ENCODE results near the gene GAPDH. TPM values are rescaled to one million over a fixed set of nuclear protein-coding genes. Genes with fewer than 3 reads are reported as not detected.
A peak's percentile ranks its signal among the peaks of the same experiment; 100 is the strongest.
"Not testable (repeated sequence)": the region's sequence is repeated elsewhere in the genome, so short reads cannot be mapped to it uniquely, and the experiment has no call there.

Gene GAPDH
- total RNA-seq, 1 experiment from 2014 or later, result 11,796 TPM

DNA sequence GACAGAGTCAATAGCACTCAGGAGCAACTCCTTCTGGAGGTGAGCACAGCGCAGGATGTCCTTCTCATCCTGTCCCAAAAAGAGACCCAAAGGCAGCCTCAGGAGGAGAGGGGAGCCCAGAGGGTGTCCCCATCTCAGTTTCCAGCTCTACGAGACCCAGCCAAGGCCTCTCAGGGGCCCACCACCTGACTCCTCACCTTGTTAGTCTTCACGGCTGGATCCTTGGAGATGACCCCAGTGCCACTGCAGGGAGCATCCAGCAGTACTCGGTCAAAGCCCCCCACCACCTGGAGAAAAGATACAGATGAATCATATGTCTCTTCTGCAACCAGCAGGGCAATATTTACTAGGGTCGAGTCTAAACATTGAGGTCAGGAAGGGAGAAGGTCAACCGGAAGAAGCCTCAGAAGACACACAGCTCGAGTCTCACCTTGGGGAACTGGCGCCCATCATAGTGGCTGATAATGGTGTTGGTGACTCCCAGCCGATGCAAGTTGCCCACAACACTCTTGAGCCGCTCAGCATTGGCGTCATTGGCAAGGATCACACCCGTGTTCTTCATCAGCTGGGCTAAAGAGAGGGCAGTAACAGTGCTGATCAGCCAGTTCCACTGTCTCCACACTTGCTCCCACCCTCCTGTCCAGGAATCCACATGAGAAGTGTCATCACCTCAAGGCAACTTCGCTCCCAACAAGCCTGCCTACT is 26.3 kb downstream of the GAPDH start:
- no peak for DNase-seq (ENCODE audit: low read depth)

DNA sequence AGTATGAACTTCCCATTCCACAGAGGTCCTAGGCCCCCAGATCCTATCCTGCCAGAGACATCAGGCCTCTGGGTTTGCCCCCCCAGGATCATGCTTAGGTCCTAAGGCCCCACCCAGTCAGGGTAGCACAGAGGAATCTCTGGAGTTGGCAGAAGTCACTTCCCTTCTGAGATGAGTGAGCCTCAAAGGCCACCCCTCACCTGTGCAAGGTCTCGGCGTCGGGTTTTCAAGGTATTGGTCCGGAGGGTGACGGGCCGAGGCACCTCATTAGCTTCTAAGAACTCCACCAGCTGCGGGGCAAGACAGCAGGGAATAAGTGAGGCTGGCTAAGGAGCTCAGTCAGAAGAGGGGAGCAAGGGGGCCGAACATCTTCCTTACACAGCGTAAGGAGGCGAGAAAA is 28.6 kb downstream of the GAPDH start:
- no peak for DNase-seq (ENCODE audit: low read depth)

DNA sequence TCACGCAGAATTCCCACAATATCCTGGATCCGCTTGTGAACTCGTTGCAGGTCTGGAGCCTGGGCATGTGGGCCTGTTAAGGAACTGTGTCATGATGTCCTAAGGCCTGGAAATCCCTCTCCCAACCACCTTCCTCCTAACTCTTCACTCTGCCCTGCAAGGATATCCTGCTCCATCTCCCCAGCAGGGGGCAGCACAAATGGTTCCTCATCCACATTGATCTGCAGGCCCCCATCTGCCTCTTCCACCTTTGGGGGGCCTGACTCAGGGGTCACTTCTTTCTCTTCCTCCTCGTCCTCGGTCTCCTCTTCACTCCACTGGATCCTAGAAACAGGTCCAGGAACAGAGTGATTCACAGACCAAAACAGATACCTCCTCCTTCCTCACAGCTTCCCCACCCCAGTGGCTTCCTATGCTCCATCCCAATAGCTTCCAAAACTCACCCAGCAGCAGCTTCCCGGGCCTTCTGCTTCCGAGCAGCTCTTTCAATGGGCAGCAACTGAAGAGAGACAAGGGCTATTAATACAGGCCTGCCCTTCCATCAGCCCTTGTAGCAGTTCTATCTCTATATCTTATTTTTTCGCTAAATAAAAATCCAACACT is 29.2 kb downstream of the GAPDH start:
- peak; percentile 52 for DNase-seq (ENCODE audit: low read depth)

DNA sequence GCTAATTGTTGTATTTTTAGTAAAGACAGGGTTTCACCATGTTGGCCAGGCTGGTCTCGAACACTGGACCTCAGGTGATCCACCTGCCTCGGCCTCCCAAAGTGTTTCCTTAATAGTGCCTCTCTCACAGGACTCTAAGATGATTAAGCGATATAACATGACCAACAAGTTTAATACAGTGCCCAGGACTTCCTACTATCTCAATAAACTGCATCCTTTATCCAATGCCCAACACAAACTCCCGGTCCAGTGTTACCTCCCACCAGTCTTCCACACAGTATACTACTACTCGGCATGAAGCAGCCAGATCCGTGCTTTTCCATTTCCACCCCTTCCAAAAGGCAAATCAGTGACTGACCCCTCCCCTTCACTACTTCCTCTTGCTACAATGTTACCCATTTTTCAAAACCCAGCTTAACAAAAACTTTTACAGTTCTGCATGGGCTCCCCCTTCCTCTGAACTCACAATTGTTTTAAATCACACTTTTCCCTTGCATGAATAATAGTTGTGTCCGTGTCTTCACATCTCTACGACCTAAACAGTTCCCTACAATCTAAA is 32.9 kb downstream of the GAPDH start:
- no peak for DNase-seq (ENCODE audit: low read depth)

DNA sequence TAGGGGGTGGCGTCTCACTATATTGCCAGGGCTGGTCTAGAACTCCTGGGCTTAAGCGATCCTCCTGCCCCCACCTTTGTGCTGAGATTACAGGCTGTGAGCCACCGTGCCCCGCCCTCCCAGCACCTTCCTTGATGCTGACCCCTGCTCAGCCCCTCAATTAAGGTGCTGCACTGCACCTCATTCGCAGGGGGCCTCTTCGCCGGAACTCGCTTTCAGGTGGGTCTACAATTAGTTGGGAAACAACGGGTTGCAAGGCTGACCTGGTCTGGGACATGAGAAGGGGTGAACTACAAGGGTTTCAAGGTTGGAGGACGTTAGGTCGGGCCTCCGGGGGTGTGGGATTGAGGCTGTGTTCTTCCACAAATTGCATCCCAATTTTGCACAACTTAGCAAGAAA is 35.0 kb downstream of the GAPDH start:
- DNase-seq (ENCODE audit: low read depth), result no peak

DNA sequence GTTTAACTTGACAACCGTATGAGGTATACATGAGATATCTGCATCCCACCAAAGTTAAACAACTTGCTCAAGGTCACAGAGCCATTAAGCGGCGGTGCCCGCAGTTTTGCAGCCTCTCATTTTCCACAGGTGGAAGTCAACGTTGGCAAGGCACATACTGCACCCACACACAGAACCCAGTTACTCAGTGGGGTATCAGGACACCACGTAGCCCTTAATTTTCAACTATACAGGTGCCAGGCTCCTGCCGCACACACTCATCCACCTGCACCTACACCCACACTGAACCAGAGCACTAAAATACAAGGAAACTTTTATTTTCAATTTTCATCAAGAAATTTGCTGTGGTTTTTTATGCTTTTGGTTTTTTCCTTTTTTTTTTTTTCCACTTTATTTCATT is 35.5 kb downstream of the GAPDH start:
- DNase-seq (ENCODE audit: low read depth), result no peak

DNA sequence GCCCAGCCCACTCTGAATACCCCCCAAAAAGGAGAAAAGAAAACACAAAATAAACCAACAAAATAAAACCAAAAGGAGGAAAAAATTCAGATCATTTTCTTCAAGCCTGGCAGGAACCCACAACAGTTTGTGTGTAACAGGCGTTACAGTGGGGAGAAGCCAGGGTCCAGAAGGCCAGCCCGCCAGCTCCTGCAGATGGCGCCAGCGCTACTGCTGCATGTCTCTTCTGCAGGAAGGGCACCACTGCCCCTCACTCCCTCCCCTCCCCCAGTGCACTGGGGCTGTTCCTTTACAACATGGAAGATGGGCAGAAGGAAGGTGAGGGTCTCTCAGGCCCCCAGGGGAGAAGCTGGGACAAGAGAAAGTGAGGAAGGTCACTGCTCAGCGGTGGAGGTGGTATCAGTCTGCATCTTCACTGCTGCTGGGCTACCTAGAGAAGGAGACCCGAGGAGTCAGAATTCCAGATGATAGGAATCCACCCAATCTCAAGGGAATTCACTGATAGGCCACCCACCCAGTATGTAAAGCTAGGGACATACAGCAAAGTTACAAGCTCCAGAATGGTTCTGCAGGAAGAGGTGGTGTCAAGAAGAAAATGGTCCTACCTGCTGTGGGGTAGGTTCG is 36.1 kb downstream of the GAPDH start:
- peak; percentile 46 for DNase-seq (ENCODE audit: low read depth)

DNA sequence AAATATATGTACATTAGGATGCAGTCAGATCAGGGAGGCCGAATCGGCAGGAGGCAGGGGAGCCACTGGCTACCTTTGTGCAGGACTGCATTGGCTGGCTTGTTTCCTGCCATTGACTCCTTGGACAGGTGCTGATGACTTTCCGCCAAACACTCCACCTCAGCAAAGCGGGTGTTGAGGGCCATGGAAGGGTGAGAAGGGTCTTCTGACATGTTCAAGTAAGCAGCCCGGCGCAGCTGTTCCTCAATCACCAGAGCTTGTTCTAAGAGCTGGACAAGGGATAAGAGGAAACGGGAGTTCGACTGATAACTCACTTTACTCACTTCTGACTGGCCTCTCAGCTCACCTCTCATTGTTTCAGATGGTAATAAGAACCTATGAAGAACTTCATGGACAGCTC is 38.7 kb downstream of the GAPDH start:
- no peak for DNase-seq (ENCODE audit: low read depth)

DNA sequence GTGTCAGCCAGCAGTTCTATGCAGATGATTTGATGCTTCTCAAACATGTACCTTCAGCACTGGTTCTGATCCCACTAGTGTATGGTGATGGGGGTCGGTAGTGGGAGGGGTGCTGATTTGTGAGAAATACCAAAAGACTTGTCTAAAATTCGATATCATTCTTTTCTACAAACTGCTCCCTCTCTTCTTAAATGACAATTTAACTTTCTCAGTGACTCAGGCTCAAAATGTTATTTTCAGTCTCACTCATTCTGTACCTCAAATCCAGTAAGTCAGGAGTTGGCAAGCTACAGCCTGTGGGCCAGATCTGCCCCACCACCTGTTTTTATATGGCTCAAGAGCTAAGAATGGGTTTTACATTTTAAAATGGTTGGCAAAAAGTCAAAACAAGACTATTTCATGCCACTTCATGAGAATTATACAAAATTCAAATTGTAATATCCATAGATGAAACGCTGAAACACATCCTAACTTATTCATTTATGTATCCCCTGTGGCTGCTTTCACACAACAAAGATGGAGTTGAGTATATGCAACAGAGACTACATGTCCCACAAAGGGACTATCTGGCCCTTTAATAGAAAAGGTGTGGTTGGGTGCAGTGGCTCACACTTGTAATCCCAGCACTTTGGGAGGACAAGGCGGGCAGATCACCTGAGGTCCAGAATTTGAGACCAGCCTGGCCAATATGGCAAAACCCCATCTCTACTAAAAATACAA is 40.4 kb downstream of the GAPDH start:
- DNase-seq (ENCODE audit: low read depth), result peak; percentile 71

DNA sequence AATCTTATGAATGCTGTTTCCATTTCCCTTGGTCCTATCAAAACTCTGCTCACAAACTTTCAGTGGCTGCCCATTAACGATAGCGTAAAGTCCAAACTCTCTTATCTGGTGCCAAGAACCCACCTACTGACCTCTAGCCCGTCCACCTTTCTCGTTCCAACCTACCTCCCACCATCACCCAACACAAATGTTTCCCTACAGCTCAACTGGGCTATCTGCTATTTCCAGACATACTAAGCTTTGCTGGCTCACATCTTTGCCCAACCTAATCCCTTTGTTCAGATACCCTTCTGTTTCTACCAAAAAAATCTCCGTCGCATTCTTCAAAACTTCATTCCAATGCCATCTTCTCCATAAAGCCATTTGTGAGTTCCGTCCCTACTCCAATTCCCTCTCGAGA is 41.3 kb downstream of the GAPDH start:
- DNase-seq (ENCODE audit: low read depth), result no peak

DNA sequence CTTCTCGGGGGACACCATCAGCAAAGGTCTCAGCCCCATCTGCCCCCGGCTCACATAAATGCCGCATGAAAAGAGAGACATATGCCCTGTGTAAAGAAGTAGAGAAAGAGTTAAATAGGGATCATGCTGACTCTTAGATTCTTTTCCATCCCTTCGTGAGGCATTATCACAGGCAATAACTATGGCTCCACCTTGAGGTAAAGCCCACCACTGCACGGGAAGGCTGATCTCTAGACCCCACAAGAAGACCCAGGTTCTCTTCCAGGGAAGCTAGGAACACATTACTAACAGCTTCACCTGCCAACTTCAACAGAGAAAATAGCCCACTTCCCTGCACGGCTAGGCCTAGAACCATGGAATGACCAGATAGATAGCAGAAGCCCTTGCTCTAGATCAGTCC is 47.9 kb downstream of the GAPDH start:
- no peak for DNase-seq (ENCODE audit: low read depth)

DNA sequence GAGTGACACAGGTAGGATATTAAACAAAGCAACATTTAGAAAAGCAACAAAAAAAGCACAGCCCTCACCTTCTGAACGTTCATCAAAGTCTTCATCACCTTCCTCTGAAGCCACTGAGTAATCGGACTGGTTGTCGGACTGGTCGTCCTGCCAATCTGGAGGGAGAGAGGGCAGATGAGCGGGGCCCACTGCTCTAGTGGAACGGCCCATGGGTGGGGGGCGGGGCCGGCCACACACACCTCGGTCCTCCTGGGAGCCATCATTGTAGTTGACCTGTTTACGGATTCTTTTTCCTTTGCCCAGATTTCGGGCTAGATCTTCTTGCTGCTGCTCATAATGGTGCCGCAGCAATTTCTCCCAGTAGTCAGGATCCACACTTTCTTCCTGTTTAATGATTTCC is 48.6 kb downstream of the GAPDH start:
- DNase-seq (ENCODE audit: low read depth), result no peak

DNA sequence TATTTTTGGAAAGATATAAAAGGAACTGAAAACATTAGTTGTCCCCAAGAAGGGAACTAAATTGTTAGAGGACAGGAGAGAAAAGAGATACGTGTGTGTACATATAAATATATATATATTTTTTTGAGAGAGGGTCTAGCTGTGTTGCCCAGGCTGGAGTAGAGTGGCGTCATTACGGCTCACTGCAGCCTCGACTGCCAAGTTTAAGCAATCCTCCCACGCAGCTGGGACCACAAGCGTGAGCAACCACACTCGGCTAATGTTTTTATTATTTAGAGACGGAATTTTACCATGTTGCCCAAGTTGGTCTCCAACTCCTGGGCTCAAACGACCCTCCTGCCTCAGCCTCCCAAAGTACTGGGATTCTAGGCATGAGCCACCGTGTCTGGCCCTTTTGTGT is 50.0 kb downstream of the GAPDH start:
- no peak for DNase-seq (ENCODE audit: low read depth)

DNA sequence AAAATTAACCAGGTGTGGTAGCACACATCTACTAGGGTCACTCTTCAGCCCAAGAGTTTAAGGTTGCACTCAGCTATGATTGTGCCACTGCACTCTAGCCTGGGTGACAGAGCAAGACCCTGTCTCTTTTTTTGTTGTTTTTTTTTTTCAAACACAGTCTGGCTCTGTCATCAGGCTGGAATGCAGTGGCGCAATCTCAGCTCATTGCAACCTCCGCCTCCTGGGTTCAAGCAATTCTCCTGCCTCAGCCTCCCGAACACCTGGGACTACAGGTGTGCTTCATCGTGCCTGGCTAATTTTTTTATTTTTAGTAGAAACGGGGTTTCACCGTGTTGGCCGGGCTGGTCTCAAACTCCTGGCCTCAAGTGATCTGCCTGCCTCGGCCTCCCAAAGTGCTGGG is 52.3 kb downstream of the GAPDH start:
- DNase-seq (ENCODE audit: low read depth), result not testable (repeated sequence)

Other genes starting within 250 kb of the GAPDH start
- not detected in 2 replicates for gene PLEKHG6, start 223.8 kb upstream of the GAPDH start, total RNA-seq (2014; rRNA removed)
- gene TNFRSF1A, start 192.4 kb upstream of the GAPDH start, total RNA-seq (2014; rRNA removed), result 177 and 233 TPM in 2 replicates
- gene SCNN1A, start 159.0 kb upstream of the GAPDH start, total RNA-seq (2014; rRNA removed), result 0.32 and 0.69 TPM in 2 replicates
- gene LTBR, start 150.4 kb upstream of the GAPDH start, total RNA-seq (2014; rRNA removed), result 152 and 184 TPM in 2 replicates
- gene CD27, start 89.6 kb upstream of the GAPDH start, total RNA-seq (2014; rRNA removed), result 0.17 and 0.19 TPM in 2 replicates
- 8.5 and 9.4 TPM in 2 replicates for gene TAPBPL, start 82.5 kb upstream of the GAPDH start, total RNA-seq (2014; rRNA removed)
- 8.0 and 12.9 TPM in 2 replicates for gene VAMP1, start 63.8 kb upstream of the GAPDH start, total RNA-seq (2014; rRNA removed)
- gene MRPL51, start 41.3 kb upstream of the GAPDH start, total RNA-seq (2014; rRNA removed), result 113 and 124 TPM in 2 replicates
- gene NCAPD2, start 40.4 kb upstream of the GAPDH start, total RNA-seq (2014; rRNA removed), result 93.5 and 112 TPM in 2 replicates
- 105 and 121 TPM in 2 replicates for gene IFFO1, start 21.5 kb downstream of the GAPDH start, total RNA-seq (2014; rRNA removed)
- 88.9 and 101 TPM in 2 replicates for gene NOP2, start 33.8 kb downstream of the GAPDH start, total RNA-seq (2014; rRNA removed)
- gene CHD4, start 72.9 kb downstream of the GAPDH start, total RNA-seq (2014; rRNA removed), result 200 and 240 TPM in 2 replicates
- gene LPAR5, start 101.4 kb downstream of the GAPDH start, total RNA-seq (2014; rRNA removed), result not detected in 2 replicates
- 0.32 TPM in 1 of 2 replicates, not detected in the other for gene ACRBP, start 112.9 kb downstream of the GAPDH start, total RNA-seq (2014; rRNA removed)
- gene ING4, start 128.6 kb downstream of the GAPDH start, total RNA-seq (2014; rRNA removed), result 26.3 and 40.8 TPM in 2 replicates
- 28.4 and 30.8 TPM in 2 replicates for gene ZNF384, start 154.9 kb downstream of the GAPDH start, total RNA-seq (2014; rRNA removed)
- gene PIANP, start 166.3 kb downstream of the GAPDH start, total RNA-seq (2014; rRNA removed), result 0.34 TPM in 1 of 2 replicates, not detected in the other
- 111 and 130 TPM in 2 replicates for gene COPS7A, start 189.5 kb downstream of the GAPDH start, total RNA-seq (2014; rRNA removed)
- 304 and 308 TPM in 2 replicates for gene MLF2, start 218.6 kb downstream of the GAPDH start, total RNA-seq (2014; rRNA removed)
- 244 and 318 TPM in 2 replicates for gene PTMS, start 231.8 kb downstream of the GAPDH start, total RNA-seq (2014; rRNA removed)
- 0.23 and 0.45 TPM in 2 replicates for gene LAG3, start 238.0 kb downstream of the GAPDH start, total RNA-seq (2014; rRNA removed)